ENCODE measurements around the gene MORC2.
A peak's percentile ranks its signal among the peaks of the same experiment; 100 is the strongest.

The MORC2 gene

DNA sequence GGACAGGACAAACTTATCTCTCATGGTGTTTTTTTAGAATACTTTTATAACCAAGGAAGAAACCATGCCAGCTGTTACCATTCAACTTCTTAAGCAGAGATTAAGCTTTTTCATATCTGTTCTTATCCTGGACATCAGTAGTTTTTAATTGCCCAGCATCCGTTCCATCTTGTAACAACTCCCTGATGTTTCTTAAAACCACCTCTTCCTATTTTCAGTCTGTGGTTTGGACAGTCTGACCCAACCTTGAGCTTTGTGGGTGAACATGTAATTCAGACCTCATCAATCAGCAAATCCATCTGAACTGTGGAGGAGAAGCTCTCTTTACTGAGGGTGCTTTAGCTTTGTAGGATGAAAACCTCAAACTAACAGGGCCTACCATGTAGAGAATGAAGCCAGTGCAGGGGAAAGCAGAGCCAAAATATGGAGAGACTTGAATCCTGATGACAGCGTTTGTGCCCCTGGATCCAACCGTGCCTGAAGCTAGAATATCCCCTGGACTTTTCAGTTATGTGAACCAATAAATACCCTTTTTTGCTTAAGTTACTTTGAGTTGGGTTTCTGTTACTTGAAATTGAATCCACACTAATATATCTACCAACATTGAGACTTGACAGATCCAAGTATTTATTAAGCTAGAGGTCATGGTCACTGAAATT lies 9.9 kb upstream of the MORC2 start:
- DNase-seq, result no peak
- H3K27me3 Mint-ChIP-seq, result no peaks in the 10 kb centered on the region
- no peak for ATAC-seq (replicated peaks)
- H3K4me1 Mint-ChIP-seq, result peaks cover 0 to 5% of the 10 kb centered on the region in 2 donors
- peaks cover 23 to 24% of the 10 kb centered on the region in 2 donors for H3K9me3 Mint-ChIP-seq
- no peak overlapping the region for H3K4me3 Mint-ChIP-seq
- peaks cover 38 to 66% of the 10 kb centered on the region in 2 donors for H3K36me3 Mint-ChIP-seq
- H3K27ac Mint-ChIP-seq, result no peak overlapping the region

DNA sequence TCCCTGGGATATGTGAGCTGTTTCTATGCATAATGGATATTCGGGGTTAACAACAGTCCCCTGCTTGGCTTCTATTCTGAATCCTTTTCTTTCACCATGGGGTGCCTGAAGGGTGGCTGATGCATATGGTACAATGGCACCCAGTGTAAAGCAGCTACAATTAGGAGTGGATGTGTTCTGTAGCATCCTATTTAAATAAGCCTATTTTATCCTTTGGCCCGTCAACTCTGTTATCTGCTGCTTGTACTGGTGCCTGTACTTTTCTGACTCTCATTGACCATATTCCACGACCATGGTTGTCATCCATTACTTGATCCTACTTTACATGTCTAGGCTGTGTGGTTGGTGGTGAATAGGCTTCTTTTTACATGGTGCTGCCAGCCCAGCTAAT lies 1.8 kb upstream of the MORC2 start:
- H3K9me3 Mint-ChIP-seq, result peaks cover 10 to 17% of the 10 kb centered on the region in 2 donors
- peak overlapping the region; percentile 98 for H3K27ac Mint-ChIP-seq
- ATAC-seq (replicated peaks), result no peak
- peak overlapping the region; percentile 96 to 99 for H3K4me3 Mint-ChIP-seq
- DNase-seq, result no peak
- H3K36me3 Mint-ChIP-seq, result peaks cover 57 to 82% of the 10 kb centered on the region in 2 donors
- H3K4me1 Mint-ChIP-seq, result peaks cover 14 to 41% of the 10 kb centered on the region in 2 donors
- no peaks in the 10 kb centered on the region for H3K27me3 Mint-ChIP-seq

DNA sequence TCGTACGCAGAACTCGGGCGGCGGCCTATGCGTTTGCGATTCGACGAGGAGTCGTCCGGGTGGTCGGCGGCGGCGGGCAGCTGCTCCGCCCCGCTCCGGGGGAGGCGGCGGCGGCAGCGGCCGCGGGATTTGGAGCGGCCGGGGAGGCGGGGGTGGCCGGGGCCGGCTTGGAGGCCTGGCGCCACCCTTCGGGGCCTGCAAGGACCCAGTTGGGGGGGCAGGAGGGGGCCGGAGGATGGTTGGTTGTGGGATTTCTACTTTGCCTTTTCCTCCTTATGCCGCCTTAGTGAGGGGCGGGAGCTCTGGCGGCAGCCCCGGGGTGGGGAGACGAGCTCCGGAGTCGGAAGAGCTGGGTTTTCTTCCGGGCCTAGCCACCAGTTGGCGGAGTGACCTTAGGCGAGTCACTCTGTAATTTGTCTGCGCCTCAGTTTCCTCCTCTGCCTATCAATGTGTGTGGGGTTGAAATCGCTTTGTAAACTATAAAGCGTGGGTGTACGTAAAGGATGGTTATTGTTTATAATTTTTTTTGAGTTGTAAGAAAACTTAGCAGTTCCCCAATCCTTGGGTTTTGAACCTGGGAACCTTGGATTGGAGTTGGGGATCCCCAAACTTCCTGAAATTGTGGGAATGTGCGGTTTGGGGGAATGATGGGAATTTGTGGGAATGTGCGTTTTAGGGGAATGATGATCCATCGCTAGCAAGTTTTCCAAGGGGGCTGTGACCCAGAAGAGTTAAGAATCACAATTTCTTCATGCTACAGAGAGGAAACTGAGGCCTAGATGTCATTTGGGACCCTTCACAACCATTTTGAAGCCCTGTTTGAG lies 1.2 kb upstream of the MORC2 start:
- peaks cover 51 to 82% of the 10 kb centered on the region in 2 donors for H3K36me3 Mint-ChIP-seq
- H3K9me3 Mint-ChIP-seq, result peaks cover 10 to 15% of the 10 kb centered on the region in 2 donors

DNA sequence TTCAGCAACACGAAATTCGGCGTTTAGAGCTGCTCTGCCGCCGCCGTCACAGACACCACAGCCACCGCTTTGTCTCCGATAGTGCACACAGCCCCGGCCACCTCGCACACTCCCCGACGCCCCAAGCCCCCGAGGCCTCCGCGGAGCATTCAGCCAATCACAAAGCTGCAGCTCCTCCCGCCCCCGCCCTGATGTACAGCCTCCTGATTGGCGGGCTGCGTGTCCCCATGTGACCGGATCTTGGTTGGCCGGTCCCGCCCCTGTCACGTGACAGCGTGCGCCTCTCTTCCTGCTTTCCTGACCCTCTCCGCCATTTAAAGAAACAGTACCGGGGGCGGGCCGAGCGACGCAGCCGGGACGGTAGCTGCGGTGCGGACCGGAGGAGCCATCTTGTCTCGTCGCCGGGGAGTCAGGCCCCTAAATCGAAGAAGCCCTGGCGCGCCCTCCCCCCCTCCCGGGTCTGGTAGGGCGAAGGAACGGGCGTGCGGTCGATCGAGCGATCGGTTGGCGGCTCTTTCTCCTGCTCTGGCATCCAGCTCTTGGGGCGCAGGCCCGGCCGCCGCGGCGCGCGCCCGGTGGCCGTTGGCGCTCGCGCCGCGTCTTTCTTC lies 454 bp upstream of the MORC2 start, which contains the start of gene TUG1:
TSS of gene TUG1 (plus strand) at position 342 of the 608 bp plus-strand sequence.
- Mint-ChIP-seq H3K4me3 (peak within 1 kb of the TSS; percentile 96 to 99), H3K36me3 (peaks cover 48 to 79% of the 10 kb centered on the region in 2 donors), H3K27me3 (no peaks in the 10 kb centered on the region), H3K27ac (peak within 1 kb of the TSS; percentile 98), H3K4me1 (peaks cover 14 to 52% of the 10 kb centered on the region in 2 donors), H3K9me3 (peaks cover 10 to 15% of the 10 kb centered on the region in 2 donors)
- ATAC-seq (replicated peaks), result peak; percentile 89 to 92
- DNase-seq, result peak; percentile 97

More for the DNA sequence above, 1.2 kb upstream of the MORC2 start:
- no peaks in the 10 kb centered on the region for H3K27me3 Mint-ChIP-seq
- H3K27ac Mint-ChIP-seq, result peak overlapping the region; percentile 98
- peak overlapping the region; percentile 96 to 99 for H3K4me3 Mint-ChIP-seq
- peaks cover 17 to 45% of the 10 kb centered on the region in 2 donors for H3K4me1 Mint-ChIP-seq
- DNase-seq (no peak), ATAC-seq (replicated peaks) (peak; percentile 40 to 41)

DNA sequence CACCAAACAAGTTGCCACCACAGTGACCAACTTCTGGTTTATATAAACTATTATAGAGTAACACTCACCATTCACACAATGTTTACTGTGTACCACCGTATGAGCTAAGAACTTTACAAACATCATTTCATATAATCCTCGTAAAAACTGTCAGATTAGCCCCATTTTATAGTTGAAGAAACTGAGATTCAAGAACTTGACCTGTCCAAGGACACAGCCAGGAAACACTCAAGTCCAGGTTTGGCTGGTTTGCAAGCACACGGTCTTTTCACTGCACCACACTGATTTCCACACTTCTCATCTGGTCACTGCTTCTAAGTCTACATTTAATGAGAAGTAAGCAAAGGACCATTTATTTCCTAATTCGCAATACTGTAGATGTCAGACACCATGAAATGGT lies 3.7 kb downstream of the MORC2 start:
- Mint-ChIP-seq H3K4me1 (peaks cover 5 to 34% of the 10 kb centered on the region in 2 donors), H3K27me3 (no peaks in the 10 kb centered on the region), H3K27ac (no peak overlapping the region), H3K36me3 (peaks cover 17 to 45% of the 10 kb centered on the region in 2 donors), H3K4me3 (no peak overlapping the region), H3K9me3 (peaks cover under 1 to 1% of the 10 kb centered on the region in 2 donors)
- DNase-seq, result no peak
- no peak for ATAC-seq (replicated peaks)

DNA sequence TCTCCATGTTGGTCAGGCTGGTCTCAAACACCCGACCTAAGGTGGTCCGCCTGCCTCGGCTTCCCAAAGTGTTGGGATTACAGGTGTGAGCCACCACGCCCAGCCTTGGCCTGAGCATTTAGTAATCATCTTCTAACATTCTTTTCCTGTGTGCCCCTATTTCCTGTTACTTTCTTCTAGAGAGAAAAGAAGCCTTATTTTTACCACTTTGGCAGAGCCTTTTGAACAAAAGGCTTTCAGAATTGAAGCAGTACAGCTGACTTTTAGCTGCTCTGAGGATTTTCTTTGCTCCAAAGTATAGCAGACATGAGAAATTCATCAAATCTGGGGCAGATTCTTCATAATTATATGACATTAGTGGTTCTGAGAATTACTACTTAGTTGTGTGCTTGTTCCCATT lies 13.4 kb downstream of the MORC2 start:
- no peak for DNase-seq
- Mint-ChIP-seq H3K27me3 (no peaks in the 10 kb centered on the region), H3K27ac (no peak overlapping the region), H3K36me3 (peaks cover 14 to 40% of the 10 kb centered on the region in 2 donors), H3K9me3 (no peaks in the 10 kb centered on the region), H3K4me1 (no peaks in the 10 kb centered on the region), H3K4me3 (no peak overlapping the region)
- ATAC-seq (replicated peaks), result no peak

DNA sequence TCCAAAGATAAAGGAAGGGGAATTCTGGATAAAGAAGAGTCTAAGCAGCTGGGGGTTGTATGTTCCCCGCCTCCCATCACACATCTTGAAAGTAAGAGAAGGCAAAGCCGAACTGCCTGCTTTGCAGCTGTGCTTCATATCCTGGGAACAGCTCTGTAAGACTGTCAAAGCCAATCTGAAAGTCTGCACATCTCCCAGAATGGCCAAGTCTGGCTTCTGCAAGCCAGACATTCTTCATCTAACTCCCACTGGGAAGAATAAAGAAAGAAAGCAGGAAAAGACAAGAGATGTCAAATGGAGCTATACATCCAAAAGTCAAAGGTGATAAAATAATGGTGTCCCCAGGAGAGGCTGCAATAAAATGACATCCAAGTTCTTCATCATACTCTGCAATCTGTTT lies 15.4 kb downstream of the MORC2 start:
- Mint-ChIP-seq H3K9me3 (no peaks in the 10 kb centered on the region), H3K27me3 (no peaks in the 10 kb centered on the region), H3K4me1 (no peaks in the 10 kb centered on the region), H3K36me3 (peaks cover 22 to 46% of the 10 kb centered on the region in 2 donors), H3K27ac (no peak overlapping the region), H3K4me3 (no peak overlapping the region)
- DNase-seq, result no peak
- no peak for ATAC-seq (replicated peaks)

DNA sequence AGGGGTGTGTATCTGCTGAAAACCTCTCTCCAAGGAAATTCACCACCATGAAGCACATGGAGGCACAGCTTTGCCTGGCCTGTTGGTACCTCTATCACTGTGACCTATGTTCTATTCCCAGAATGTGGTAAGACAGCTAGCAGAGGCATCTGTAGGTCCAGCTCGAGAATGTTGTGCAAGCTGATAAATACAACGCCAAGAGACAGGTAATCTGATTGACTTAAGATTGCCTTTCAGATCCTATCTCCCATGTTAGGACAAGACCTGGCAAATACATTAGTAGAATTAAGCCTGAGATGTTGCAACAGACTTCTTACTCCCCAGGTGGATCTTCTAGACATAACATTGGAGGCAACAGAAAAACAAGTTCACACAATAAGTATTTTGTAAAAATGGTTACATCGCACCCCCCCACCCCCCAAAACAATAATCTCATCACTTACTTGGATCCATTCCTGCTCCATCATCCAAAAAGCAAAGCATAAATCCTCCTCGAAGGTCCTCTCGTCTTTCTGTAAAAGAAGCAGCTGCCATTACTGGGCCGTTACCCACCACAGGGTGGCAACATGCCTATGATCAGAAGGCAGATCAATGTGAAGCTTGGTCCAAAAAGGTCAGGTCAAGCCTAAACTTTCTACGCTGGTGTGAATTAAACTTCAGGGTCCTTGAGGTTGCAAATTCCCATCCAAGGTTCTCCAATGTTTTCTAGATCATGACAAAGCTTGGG lies 18.5 kb downstream of the MORC2 start:
- Mint-ChIP-seq H3K4me3 (no peak overlapping the region), H3K9me3 (no peaks in the 10 kb centered on the region), H3K4me1 (no peaks in the 10 kb centered on the region), H3K36me3 (peaks cover 30 to 57% of the 10 kb centered on the region in 2 donors), H3K27me3 (no peaks in the 10 kb centered on the region), H3K27ac (no peak overlapping the region)
- no peak for ATAC-seq (replicated peaks)
- DNase-seq, result no peak

DNA sequence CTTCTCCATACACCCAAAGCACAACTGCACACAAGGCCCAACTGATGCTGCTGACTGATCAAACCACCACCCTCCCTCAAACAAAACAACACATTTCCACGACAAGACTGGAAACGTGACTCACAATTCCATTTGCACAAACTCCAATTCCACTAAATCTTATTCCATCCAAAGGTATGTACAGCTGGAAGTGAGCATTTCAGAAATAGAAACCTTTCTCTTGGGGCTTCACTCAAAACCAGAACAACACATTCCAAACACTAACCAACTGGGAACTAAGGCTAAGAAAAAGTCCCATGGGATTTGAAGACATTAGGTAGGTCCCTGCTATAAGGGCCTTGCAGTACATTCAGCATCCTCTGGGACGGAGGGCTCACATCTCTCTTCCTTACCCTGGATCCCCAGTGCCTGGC lies 19.6 kb downstream of the MORC2 start:
- Mint-ChIP-seq H3K9me3 (no peaks in the 10 kb centered on the region), H3K4me1 (peaks cover 0 to 3% of the 10 kb centered on the region in 2 donors), H3K36me3 (peaks cover 41 to 65% of the 10 kb centered on the region in 2 donors), H3K27me3 (no peaks in the 10 kb centered on the region), H3K4me3 (no peak overlapping the region), H3K27ac (no peak overlapping the region)
- DNase-seq (no peak), ATAC-seq (replicated peaks) (no peak)

DNA sequence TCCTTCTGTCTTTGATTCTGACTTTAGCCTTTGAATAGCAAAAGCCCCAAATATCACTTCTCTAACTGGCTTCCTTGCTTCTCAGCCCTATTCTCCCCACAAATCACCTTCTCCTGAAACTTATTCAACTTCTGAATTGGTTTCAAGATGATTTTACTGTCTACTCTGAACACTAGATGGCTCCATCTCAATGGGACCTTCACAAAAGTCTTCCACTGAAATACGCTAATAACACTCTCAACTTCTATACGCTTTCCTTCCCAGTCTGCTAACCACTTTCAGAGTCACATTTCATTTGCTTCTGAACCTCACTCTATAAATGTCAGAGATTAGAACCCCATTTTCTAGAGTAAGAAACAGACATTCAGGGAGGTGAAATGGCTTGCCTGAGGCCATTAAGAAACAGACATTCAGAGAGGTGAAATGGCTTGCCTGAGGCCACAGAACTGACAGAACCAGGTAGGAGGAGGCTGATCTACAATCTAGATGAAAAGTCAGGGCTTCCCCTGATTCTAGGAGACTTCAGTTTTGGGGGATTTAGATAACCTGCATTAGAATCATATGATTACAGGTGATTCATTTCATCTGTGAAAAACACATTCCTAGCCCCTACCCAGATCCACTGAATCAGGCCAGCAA lies 20.6 kb downstream of the MORC2 start:
- DNase-seq (no peak), ATAC-seq (replicated peaks) (no peak)
- peaks cover 41 to 68% of the 10 kb centered on the region in 2 donors for H3K36me3 Mint-ChIP-seq
- no peak overlapping the region for H3K27ac Mint-ChIP-seq
- no peak overlapping the region for H3K4me3 Mint-ChIP-seq
- H3K9me3 Mint-ChIP-seq, result no peaks in the 10 kb centered on the region
- H3K4me1 Mint-ChIP-seq, result peaks cover 0 to 3% of the 10 kb centered on the region in 2 donors
- H3K27me3 Mint-ChIP-seq, result no peaks in the 10 kb centered on the region

DNA sequence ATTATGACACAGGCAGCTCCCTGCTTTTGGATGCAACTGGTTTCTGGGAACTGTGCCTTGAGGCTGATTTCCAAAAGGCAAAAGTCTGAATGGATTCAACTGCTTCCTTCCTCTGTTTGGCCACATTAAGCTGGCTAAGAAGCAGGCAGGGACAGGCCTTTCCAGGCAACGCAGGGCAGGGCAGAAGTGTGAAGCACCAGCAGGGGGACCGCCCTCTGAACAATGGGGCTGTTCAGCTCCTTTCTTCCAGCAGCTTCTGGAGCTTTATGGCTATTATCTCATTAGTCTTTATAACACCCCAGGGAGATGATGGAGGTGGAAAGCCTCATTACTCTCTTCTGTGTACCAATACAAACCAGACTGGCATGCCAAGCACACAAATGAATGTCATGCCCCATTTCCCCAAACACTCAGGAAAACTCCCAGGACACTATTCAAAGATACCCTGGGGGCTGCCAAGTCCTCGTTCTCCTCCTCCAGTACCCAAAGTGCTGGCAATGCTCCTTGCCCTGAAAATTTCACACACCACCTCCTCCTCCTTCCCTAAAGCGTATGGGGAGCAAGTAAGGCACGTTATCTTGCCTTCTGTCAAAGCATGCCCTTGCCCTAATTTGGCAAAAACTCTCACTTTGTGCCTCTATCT lies 21.3 kb downstream of the MORC2 start:
- Mint-ChIP-seq H3K27me3 (no peaks in the 10 kb centered on the region), H3K9me3 (no peaks in the 10 kb centered on the region), H3K4me1 (peaks cover 0 to 3% of the 10 kb centered on the region in 2 donors), H3K36me3 (peaks cover 40 to 62% of the 10 kb centered on the region in 2 donors), H3K4me3 (no peak overlapping the region), H3K27ac (no peak overlapping the region)
- DNase-seq (no peak), ATAC-seq (replicated peaks) (no peak)

DNA sequence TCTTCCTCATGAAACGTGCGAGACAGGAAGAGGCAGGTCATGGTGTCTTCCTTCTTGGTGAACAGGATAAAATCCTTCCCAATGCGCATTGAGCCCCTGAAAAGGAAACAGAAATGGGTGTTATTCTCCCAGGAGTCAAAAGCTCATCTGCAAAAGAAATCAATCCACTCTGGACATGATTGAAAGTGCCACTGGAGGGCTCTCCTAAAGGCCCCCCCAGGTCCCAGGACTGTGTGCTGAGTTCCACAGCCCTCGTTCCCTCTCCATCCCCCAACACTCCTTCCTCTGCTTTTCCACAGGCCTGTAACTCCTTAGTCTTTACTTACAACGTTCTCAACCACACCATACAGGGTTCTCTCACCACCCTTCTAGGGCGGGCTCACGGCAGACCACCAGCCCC lies 22.2 kb downstream of the MORC2 start:
- H3K9me3 Mint-ChIP-seq, result no peaks in the 10 kb centered on the region
- H3K27ac Mint-ChIP-seq, result no peak overlapping the region
- H3K36me3 Mint-ChIP-seq, result peaks cover 49 to 68% of the 10 kb centered on the region in 2 donors
- H3K4me1 Mint-ChIP-seq, result peaks cover 0 to 3% of the 10 kb centered on the region in 2 donors
- DNase-seq (no peak), ATAC-seq (replicated peaks) (no peak)
- no peak overlapping the region for H3K4me3 Mint-ChIP-seq
- no peaks in the 10 kb centered on the region for H3K27me3 Mint-ChIP-seq

DNA sequence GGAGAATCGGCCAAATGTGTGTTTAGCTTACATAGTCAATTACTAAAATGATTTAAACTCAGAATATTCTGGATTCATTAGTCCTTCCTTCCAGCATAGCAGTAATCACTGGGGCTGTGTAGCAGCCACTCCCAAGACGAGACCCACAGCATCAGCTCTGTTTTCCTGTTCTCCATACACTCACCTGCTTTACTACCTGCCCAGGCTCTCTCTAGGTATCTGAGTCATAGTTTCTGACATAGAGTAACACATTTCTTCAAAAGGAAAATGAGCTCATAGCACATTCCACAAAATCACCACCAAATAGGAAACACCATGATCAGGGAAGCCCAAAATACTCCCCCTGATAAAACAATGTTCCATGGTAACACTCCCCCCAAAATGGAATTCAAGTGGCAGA lies 22.9 kb downstream of the MORC2 start:
- no peaks in the 10 kb centered on the region for H3K27me3 Mint-ChIP-seq
- H3K9me3 Mint-ChIP-seq, result no peaks in the 10 kb centered on the region
- H3K4me3 Mint-ChIP-seq, result no peak overlapping the region
- no peak overlapping the region for H3K27ac Mint-ChIP-seq
- H3K4me1 Mint-ChIP-seq, result peaks cover 0 to 3% of the 10 kb centered on the region in 2 donors
- DNase-seq, result no peak
- no peak for ATAC-seq (replicated peaks)
- peaks cover 50 to 68% of the 10 kb centered on the region in 2 donors for H3K36me3 Mint-ChIP-seq

All from stimulated activated naive B cell treated with anti-CD40 and anti-IgM and Interleukin-4, amounts not matched to agents 10 μg/mL and 1 μg/mL and 100 μg/mL, for 72 hours (primary cell).